ENCODE data around the gene FIGN.

Gene FIGN

GRCh38 chr2:163556511-163556910 lies 179.3 kb downstream of the FIGN start:
- Histone ChIP-seq H3K4me3 (IDR thresholded peaks at IDR 0.05; ENCODE audit: insufficient read depth, low read depth, low read length) (no peak overlapping the region), H3K4me2 (no peak overlapping the region), H3K4me1 (ENCODE audit: low read depth, poor library complexity, severe bottlenecking) (no peaks in the 10 kb centered on the region), H4K20me1 (ENCODE audit: insufficient read depth) (no peaks in the 10 kb centered on the region), H2AFZ (ENCODE audit: low read depth) (no peak overlapping the region), H3K9ac (no peak overlapping the region), H3K36me3 (ENCODE audit: insufficient read depth) (no peaks in the 10 kb centered on the region), H3K79me2 (ENCODE audit: insufficient read depth, low read depth) (no peaks in the 10 kb centered on the region), H3K27ac (no peak overlapping the region), H3K27me3 (ENCODE audit: insufficient read depth, low read depth) (no peaks in the 10 kb centered on the region)
- TF ChIP-seq CTCF (conservative IDR thresholded peaks at IDR 0.05; ENCODE audit: low read depth, low read length), result no peak

GRCh38 chr2:163554864-163555263 lies 180.9 kb downstream of the FIGN start:
- no peak overlapping the region for H2AFZ ChIP-seq (ENCODE audit: low read depth)
- no peak overlapping the region for H3K27ac ChIP-seq
- no peaks in the 10 kb centered on the region for H3K4me1 ChIP-seq (ENCODE audit: low read depth, poor library complexity, severe bottlenecking)
- no peak overlapping the region for H3K4me3 ChIP-seq (IDR thresholded peaks at IDR 0.05; ENCODE audit: insufficient read depth, low read depth, low read length)
- TF ChIP-seq CTCF (conservative IDR thresholded peaks at IDR 0.05; ENCODE audit: low read depth, low read length), result no peak
- H3K79me2 ChIP-seq (ENCODE audit: insufficient read depth, low read depth), result no peaks in the 10 kb centered on the region
- H3K4me2 ChIP-seq, result no peak overlapping the region
- H3K36me3 ChIP-seq (ENCODE audit: insufficient read depth), result no peaks in the 10 kb centered on the region
- H3K27me3 ChIP-seq (ENCODE audit: insufficient read depth, low read depth), result no peaks in the 10 kb centered on the region
- H4K20me1 ChIP-seq (ENCODE audit: insufficient read depth), result no peaks in the 10 kb centered on the region
- no peak overlapping the region for H3K9ac ChIP-seq

GRCh38 chr2:163553601-163554000 lies 182.2 kb downstream of the FIGN start:
- Histone ChIP-seq H3K27ac (no peak overlapping the region), H3K4me2 (no peak overlapping the region), H3K4me3 (IDR thresholded peaks at IDR 0.05; ENCODE audit: insufficient read depth, low read depth, low read length) (no peak overlapping the region), H3K79me2 (ENCODE audit: insufficient read depth, low read depth) (no peaks in the 10 kb centered on the region), H3K36me3 (ENCODE audit: insufficient read depth) (no peaks in the 10 kb centered on the region), H4K20me1 (ENCODE audit: insufficient read depth) (no peaks in the 10 kb centered on the region), H3K4me1 (ENCODE audit: low read depth, poor library complexity, severe bottlenecking) (no peaks in the 10 kb centered on the region), H3K27me3 (ENCODE audit: insufficient read depth, low read depth) (no peaks in the 10 kb centered on the region), H2AFZ (ENCODE audit: low read depth) (no peak overlapping the region), H3K9ac (no peak overlapping the region)
- no peak for TF ChIP-seq CTCF (conservative IDR thresholded peaks at IDR 0.05; ENCODE audit: low read depth, low read length)

GRCh38 chr2:163552758-163553157 lies 183.1 kb downstream of the FIGN start:
- no peak overlapping the region for H3K9ac ChIP-seq
- no peak overlapping the region for H3K27ac ChIP-seq
- no peaks in the 10 kb centered on the region for H3K36me3 ChIP-seq (ENCODE audit: insufficient read depth)
- H3K4me2 ChIP-seq, result no peak overlapping the region
- H4K20me1 ChIP-seq (ENCODE audit: insufficient read depth), result no peaks in the 10 kb centered on the region
- no peaks in the 10 kb centered on the region for H3K27me3 ChIP-seq (ENCODE audit: insufficient read depth, low read depth)
- no peaks in the 10 kb centered on the region for H3K79me2 ChIP-seq (ENCODE audit: insufficient read depth, low read depth)
- no peak for TF ChIP-seq CTCF (conservative IDR thresholded peaks at IDR 0.05; ENCODE audit: low read depth, low read length)
- no peak overlapping the region for H3K4me3 ChIP-seq (IDR thresholded peaks at IDR 0.05; ENCODE audit: insufficient read depth, low read depth, low read length)
- H3K4me1 ChIP-seq (ENCODE audit: low read depth, poor library complexity, severe bottlenecking), result no peaks in the 10 kb centered on the region
- no peak overlapping the region for H2AFZ ChIP-seq (ENCODE audit: low read depth)
